Astrocyte of the cerebellum (primary cell): ENCODE results near the gene ZMIZ2.

ENCODE experiments used
- DNase-seq: peaks from one replicate; pipeline ENCODE4 v3.0.0-alpha.2; 2011; ENCODE audit warnings: low read depth
- H3K4me3 ChIP-seq: 2 replicates; pipeline ENCODE4 v1.5.1; 2011; ENCODE audit warnings: mild to moderate bottlenecking, low read depth, low read length, moderate library complexity
- in situ Hi-C: cut with HindIII; loops from 2 replicates; pipeline ENCODE4 v1.10.0; 2017; ENCODE audit warnings: low sequenced_read_pairs
- TF ChIP-seq, protein P1 (sequence below): IDR thresholded peaks from 2 replicates; pipeline ENCODE4 v1.5.1; 2012; ENCODE audit warnings: low read length, low read depth, moderate library complexity, mild to moderate bottlenecking; ENCODE audit errors: missing control alignments

The ZMIZ2 gene

GRCh38 chr7:44764081-44764480 lies 15.4 kb downstream of the ZMIZ2 start:
- in situ Hi-C loops = no loop called here
- TF ChIP-seq, protein P1, sequence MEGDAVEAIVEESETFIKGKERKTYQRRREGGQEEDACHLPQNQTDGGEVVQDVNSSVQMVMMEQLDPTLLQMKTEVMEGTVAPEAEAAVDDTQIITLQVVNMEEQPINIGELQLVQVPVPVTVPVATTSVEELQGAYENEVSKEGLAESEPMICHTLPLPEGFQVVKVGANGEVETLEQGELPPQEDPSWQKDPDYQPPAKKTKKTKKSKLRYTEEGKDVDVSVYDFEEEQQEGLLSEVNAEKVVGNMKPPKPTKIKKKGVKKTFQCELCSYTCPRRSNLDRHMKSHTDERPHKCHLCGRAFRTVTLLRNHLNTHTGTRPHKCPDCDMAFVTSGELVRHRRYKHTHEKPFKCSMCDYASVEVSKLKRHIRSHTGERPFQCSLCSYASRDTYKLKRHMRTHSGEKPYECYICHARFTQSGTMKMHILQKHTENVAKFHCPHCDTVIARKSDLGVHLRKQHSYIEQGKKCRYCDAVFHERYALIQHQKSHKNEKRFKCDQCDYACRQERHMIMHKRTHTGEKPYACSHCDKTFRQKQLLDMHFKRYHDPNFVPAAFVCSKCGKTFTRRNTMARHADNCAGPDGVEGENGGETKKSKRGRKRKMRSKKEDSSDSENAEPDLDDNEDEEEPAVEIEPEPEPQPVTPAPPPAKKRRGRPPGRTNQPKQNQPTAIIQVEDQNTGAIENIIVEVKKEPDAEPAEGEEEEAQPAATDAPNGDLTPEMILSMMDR = no peak
- DNase-seq = no peak

GRCh38 chr7:44764665-44765578 lies 16.3 kb downstream of the ZMIZ2 start:
- no peak for DNase-seq
- no peak overlapping the region for H3K4me3 ChIP-seq
- in situ Hi-C loops = no loop called here
- TF ChIP-seq, protein P1 = no peak

More at GRCh38 chr7:44764081-44764480, 15.4 kb downstream of the ZMIZ2 start:
- H3K4me3 ChIP-seq = no peak overlapping the region

GRCh38 chr7:44765579-44766415 lies 17.1 kb downstream of the ZMIZ2 start:
- in situ Hi-C loops = no loop called here
- no peak overlapping the region for H3K4me3 ChIP-seq
- no peak for DNase-seq
- TF ChIP-seq, protein P1 = no peak

- H3K4me3 ChIP-seq = no peak overlapping the region
- TF ChIP-seq, protein P1 = no peak
- DNase-seq = no peak
- in situ Hi-C loops = no loop called here
Measured at GRCh38 chr7:44766416-44766801, 17.8 kb downstream of the ZMIZ2 start.

- TF ChIP-seq, protein P1 = no peak
- no peak overlapping the region for H3K4me3 ChIP-seq
- DNase-seq = no peak
- in situ Hi-C loops = no loop called here
Measured at GRCh38 chr7:44767134-44767911, 18.7 kb downstream of the ZMIZ2 start.
